C1 segment of cervical spinal cord (tissue), 14 donors: ENCODE data around the gene BTBD7.
"Not testable (repeated sequence)": the region's sequence is repeated elsewhere in the genome, so short reads cannot be mapped to it uniquely, and the experiment has no call there.

ENCODE experiments used
- DNase-seq, 14 donors: peaks; one replicate each; lab custom pipeline; 2025; lab: John Stamatoyannopoulos, UW

Gene BTBD7, protein sequence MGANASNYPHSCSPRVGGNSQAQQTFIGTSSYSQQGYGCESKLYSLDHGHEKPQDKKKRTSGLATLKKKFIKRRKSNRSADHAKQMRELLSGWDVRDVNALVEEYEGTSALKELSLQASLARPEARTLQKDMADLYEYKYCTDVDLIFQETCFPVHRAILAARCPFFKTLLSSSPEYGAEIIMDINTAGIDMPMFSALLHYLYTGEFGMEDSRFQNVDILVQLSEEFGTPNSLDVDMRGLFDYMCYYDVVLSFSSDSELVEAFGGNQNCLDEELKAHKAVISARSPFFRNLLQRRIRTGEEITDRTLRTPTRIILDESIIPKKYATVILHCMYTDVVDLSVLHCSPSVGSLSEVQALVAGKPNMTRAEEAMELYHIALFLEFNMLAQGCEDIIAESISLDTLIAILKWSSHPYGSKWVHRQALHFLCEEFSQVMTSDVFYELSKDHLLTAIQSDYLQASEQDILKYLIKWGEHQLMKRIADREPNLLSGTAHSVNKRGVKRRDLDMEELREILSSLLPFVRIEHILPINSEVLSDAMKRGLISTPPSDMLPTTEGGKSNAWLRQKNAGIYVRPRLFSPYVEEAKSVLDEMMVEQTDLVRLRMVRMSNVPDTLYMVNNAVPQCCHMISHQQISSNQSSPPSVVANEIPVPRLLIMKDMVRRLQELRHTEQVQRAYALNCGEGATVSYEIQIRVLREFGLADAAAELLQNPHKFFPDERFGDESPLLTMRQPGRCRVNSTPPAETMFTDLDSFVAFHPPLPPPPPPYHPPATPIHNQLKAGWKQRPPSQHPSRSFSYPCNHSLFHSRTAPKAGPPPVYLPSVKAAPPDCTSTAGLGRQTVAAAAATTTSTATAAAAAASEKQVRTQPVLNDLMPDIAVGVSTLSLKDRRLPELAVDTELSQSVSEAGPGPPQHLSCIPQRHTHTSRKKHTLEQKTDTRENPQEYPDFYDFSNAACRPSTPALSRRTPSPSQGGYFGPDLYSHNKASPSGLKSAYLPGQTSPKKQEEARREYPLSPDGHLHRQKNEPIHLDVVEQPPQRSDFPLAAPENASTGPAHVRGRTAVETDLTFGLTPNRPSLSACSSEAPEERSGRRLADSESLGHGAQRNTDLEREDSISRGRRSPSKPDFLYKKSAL

DNA sequence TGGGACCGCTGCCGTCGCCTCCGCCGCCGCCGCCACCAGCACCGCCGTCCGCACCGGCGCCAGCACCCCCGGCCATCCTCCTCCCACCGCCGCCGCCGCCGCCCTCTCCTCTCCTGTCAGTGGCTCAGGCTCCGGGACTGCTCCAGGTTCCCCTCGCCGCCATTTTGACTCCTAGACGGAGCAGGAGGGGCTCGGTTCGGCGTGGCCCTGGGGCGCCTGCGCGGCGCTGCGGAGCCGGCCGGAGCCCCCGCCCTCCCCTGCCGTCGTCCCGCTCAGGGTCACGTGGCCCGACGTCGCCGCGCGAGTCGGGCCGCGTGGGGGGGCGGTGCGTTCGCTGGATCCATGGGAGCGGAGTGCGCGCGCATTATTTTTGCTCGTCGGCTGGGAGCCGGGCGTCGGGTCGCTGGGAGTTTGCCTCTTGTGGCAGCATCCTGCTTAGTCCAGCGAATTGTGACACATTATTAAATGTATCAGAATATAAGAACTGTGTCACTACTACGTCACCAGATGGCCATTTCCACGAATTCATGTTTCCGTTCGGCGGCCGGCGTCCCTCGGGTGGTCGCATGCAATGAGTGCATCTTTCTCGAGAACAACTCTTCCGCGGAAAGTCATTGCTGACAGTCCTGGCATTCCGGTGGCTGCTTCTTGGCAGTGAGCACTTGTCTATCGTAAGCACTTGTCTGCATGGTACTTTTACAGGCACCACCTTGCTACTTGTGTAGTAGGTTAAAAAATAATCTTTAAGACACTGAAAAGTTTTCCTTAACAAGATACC, at the start of gene BTBD7:
BTBD7 (minus strand) TSS at position 184 of the 778 bp plus-strand sequence. CDS start 36,985 bp downstream, outside the sequence.
- peak; percentile 68 to 95 (median 88) for DNase-seq

DNA sequence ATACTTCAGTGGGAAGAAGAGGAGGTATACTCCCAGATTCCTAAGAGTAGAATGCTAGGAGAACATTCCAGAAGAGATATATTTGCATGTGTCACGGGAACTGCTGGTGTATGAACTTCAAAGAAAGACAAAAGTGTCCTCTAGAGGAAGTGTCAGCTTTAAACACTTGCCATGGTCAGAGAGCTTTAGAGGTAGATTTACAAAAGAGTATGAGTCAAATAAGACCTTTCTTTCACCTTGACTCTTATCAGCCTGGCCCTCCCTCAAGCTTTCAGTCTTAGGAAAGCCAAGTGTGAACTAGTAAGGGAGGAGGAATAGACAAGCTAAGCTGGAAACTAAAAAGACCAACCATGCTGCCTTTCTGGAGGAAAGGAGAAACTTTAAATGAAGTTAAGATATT, 48.8 kb upstream of the BTBD7 start:
- DNase-seq: no peak

DNA sequence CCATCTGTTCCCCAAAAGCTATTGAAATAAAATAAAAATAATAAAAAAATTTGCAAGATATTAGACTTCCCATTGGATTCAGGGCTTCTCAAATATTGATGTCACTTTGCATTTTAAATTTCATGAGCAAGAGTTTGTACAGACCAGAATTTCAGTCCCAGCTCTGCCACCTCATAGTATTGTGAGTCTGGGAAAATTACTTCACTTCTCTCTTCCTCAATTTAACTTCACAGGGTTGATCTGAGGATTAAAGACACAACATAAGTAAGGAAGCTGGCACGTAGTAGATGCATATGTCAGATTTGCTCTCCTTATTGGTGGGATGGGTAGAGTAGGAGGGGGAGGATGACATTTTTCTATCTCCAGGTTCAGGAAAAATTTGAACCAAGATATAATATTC, 47.0 kb upstream of the BTBD7 start:
- no peak for DNase-seq

DNA sequence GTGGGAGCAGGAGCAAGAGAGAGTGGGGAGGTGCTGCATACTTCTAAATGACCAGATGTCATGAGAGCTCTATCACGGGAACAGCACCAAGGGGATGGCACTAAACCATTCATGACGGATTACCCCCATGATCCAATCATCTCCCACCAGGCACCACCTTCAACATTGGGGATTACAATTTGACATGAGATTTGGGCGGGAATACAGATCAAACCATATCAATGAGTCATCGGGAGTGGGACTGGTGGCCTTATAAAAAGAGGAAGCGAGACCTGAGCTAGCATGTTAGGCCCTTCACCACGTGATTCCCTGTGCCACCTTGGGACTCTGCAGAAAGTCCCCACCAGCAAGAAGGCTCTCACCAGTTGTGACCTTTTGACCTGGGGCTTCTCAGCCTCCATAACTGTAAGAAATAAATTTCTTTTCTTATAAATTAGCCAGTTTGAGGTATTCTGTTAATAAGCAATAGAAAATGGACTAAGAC, 42.9 kb upstream of the BTBD7 start:
- no peak for DNase-seq

DNA sequence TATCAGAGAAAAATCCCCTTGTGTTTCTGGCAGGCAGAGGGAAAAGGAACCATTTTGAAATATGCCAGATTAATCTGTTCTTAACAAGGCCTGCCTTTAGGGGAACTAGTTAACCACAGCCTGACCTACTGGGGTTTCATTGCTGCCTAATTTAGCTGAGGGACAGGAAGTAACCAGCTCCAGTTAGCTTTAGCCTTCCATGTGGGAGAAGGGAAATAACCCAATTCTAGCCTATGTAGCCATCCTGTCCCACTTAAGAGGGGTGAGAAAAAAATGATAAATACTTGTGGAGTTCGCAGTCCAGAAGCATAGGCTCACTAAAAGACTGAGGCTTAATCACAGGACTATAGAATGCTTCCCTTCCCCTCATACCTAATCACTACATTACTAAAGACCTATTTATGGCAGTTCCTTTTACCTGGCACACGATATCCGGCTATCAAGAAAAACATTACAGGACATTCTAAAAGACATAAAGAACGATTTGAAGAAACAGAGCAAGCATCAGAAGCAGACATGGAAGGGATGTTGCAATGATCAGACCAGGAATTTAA, 37.0 kb upstream of the BTBD7 start:
- peak in 2 of 14 donors; percentile 2 to 4 for DNase-seq

DNA sequence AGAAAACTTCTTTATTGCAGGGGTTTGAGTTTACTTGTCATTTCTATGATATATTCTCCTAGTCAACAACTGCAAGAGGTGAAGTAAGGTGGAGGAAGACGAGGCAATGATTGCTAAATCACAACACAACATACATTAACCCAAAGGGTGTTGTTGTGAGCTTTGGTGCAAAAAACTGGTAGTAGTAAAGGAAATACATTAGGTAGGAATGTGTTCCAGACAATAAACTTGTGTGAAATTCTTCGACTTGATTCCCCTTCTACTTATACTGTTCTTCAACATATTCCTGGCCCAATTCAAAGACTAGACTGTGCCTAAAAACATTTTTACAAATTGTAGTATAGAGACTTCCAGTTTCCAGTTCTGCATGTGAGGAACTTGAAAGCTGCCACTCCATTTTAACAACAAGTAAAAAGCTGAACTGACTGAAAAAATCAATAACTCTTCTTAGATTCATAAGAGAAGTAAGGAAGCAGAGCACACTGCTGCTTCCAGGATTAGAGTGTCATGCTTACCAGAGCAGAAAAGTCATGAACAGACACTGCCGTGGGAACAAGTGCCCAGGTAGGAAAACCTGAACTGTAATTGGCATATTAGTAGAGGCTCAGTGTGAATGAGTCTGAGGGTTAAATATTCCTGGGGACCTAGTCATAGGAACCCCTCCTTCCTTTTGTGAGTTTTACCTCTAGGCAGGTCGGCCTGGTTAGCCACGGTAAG, 36.3 kb upstream of the BTBD7 start:
- no peak for DNase-seq

DNA sequence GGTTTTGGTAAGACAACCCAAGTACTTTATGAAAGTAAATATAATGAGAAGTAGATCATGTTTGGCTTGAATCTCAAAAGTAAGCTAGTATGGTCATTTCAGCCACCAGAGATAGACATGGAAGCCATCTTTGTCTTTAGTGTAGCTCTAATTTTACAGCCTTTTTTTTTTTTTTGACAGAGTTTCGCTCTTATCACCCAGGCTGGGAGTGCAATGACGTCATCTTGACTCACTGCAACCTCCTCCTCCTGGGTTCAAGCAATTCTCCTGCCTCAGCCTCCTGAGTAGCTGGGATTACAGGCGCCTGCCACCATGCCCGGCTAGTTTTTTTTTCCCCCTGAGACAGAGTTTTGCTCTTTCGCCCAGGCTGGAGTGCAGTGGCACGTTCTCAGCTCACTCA, 22.0 kb upstream of the BTBD7 start:
- DNase-seq: not testable (repeated sequence)

DNA sequence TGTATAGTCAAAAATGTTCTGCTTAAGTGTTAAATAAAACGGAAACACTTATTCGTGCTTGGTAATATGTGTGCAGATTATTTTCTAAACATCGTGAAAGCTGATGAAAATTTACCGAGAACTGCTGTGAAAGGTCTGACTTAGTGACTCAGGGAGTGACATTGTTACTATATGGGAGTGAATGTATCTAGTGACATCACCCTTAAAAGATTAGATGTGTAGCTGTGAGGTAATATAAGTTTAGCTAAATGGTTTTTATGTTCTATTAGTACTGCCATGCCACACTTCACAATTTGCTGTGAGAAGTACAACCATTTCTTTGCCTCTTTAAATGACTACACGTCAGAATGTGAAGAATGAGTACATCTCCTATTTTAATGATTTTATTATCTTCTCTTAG, 15.5 kb upstream of the BTBD7 start:
- DNase-seq: no peak

DNA sequence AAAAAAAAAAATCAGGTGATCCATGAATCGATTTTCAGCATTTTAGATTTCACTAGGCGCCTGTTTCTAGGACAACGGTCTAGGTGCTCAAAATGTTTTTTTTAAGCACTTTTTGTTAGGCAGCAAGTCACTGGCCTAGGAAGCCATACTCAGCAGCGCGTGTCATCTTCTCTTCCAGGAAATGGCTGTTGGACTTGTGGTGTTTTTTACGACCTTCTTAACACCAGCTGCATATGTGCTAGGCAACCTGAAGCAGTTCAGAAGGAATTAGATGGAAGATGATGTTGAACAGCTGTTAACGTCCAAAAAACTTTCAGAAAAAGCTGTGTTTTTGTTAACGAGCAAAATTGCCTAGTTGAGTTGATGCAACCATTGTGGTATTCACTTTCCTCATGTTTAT, 15.0 kb upstream of the BTBD7 start:
- DNase-seq: no peak

DNA sequence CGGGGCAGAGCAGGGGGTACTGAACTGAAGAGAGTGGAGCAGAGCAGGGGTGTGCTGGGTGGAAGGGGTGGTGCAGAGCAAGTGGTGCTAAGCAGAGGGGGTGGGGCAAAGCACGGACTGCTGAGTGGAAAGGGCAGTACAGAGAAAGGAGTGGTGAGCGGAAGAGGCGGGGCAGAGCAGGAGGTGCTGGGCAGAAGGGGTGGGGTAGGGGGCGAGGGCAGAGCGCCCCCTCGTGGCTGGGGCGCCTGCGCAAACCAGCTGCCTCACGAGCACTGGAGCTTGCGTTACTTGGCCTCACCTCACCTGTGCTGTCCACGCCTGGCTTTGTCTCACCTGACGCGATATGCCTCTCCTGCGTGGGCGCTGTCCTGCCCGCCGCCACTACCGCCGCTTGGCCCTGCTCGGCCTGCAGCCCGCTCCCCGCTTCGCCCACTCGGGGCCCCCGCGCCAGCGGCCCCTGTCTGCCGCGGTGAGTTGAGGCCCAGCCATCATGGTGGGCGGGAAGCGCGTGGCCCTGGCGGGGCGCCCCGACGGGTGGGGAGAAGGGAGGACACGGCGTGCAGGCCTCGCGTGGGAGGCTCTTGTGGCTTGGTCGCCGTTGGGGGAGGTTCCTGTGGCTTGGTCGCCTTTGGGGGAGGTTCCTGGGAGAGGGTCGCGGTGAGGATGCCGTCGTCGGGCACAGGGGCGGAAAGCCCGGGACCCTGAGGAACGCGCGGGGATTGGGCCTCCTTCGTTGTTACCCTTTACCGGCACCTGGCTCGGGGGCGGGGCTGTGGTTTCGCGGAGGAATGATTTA, 14.3 kb upstream of the BTBD7 start, which contains the start of gene COX8C:
COX8C (plus strand) TSS at position 257 of the 796 bp plus-strand sequence; CDS start at position 344, 87 bp downstream.
- DNase-seq: no peak

DNA sequence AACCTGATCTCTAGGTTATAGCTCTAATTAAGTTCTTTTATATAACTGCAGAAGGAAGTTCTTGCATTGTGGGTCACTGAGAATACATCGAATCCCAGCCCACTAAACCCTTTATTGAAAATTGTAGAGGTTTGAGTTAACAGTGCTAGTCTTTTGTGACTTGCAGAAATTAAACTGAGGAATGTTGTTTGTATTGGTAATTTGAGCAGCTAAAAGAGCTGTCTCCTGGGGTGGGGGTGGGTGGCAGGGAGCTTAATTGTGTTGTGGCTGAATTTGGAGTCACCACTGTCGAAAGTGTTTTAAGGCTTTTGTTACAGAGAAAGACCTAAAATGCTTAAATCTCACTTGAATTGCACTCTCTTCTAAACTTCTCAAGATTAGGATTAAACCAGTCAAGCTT, 11.0 kb upstream of the BTBD7 start:
- no peak for DNase-seq

DNA sequence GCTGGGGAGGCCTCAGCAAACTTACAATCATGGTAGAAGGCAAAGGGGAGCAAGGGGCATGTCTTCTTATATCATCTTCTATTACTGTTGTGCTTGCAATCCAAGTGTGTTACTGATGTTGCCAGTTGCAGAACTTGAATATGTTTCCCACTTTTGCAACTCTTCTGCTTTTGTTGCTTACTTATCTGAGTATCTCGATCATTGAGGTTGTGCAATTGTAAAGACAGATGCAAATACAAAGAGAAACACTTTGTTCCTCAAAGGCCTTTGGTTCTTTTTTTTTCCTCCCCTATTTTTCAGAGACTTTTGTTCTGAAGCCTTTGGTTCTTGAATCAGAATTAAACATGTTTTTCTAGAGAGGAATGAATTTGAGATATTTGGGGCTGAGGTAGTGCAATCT, 10.4 kb upstream of the BTBD7 start:
- DNase-seq: no peak

DNA sequence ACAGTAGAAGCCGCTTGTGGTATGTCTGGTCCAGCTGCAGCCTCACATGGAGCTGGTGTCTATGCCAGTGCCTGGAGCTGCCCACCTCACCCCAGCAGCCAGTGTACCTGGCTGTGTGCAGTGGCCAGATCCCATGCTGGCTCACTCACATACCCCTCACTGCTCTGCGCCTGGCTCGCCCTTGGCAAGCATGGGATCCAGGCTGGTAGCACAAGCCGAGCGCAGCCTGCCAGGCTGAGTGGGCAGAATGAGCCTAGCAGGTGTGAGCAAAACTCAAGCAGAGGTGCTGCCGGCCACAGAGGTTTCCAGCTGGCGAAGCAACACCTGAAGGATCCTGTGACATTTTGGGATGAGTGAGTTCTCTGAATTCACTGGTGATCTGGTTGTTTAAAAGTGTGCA, 5.0 kb upstream of the BTBD7 start:
- no peak for DNase-seq

DNA sequence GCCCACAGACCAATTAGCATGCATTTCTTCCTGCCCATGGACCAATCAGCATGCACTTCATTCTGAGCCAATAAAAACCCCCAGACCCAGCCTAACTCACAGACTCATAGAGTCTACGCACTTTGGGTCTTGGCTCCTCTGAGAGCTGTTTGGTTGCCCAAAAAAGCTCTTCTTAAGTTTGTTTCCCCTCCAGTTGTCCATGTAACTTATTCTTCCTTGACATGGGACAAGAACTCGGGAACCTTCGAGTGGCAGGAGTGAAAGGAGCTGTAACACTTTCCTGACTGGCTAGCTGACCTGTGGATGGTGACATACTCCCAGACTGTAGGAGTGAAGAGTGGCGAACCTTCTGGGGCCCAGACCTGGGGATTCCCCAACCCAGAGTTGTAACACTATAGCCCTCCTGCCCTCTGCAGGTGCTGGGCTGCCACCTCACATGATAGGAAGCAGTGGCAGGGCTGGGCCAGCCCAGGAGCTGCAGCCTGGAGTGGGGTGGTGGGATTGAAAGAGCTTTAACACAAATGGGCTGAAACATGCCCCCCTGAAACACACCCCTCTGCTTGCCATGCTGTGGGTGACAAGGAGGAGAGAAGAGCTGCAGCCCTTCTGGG, 4.4 kb upstream of the BTBD7 start:
- DNase-seq: no peak

DNA sequence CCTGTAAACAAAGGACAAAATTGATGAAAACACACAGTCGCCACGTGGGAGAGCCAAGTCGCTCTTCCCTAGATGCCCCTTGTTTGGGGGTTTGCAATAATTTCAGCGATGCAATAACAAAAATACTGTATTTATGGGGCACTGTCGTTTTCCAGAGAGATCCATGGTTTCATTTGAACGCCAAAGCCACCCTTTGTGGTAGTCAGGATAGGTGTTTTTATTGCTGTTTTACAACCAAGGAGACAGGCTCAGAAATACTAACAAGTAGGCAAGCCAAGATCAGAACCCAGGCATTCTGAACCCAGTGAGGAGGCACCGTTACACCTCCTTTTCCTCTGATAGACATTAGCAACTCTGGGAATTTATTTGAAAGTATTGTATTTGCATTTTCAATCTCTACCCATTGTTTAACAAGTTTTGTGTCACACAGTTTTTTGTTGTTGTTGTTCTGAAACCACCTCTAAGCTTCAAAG, 831 bp upstream of the BTBD7 start:
- no peak for DNase-seq

DNA sequence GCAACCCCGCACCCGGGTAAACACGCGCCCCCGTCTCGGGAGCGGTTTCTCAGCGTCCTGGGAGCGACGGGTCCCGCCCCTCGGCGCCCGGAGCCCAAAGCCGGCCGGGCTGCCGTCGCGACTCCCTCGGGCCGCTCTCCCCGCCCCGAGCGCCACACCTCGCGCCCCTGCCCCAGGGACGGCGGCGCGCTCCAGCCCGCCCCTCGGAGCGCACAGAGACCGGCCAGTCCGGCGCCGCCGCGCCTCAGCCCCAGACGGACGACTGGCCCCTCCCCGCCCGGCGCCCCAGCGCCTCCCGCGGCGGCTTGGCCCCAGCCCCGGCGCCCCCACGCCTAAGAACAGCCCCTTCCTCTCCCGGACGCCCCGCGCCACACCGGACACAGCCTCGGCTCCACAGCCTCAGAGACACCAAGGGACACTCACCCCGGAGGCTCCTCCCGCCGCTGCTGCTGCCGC, 411 bp downstream of the BTBD7 start:
- DNase-seq: peak in 8 of 14 donors; percentile 31 to 86 (median 77)

DNA sequence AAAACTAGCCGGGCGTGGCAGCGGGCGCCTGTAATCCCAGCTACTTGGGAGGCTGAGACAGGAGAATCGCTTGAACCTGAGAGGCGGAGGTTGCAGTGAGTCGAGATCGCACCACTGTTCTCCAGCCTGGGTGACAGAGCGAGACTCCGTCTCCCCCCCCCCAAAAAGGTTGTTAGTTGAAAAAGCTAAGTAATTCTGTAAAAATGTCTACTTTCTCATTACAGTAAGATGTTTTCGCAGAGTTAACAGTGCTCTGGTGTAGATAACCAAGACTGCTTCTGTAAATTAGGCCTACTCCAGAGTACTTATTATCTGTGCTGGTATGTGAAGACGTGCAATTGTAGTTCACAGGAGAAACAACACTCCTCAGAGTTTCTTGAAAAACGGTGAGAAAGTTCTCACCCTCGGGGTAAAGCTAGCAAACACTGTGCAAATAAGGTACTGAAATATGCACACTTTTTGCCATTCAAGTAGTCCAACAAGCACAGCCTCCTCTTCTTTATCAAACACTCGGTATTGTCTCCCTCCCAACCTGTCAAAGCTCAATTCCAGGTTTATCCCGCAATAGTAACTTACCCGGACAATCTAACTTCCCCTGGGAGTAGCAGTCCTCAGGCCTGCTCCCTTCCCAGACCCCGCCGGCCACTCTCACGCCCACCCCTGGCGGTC, 974 bp downstream of the BTBD7 start:
- peak in 2 of 14 donors; percentile 40 to 53 for DNase-seq
